NCI-H460 (cell line): ENCODE measurements around the gene NOTCH4. TPM values are rescaled to one million over a fixed set of nuclear protein-coding genes. Genes with fewer than 3 reads are reported as not detected.

Experiments used
- DNase-seq: peaks from one replicate; pipeline ENCODE4 v3.0.0-alpha.2; 2016; ENCODE audit warnings: low read depth; ENCODE audit errors: extremely low read depth
- small RNA-seq, 2 experiments: library from RNA; depleted of rRNA; stranded (forward); fragments of <200 nt; gene quantifications; one replicate each; pipeline ENCODE3, GENCODE V24; 2014
- total RNA-seq: library from RNA; depleted of rRNA; stranded (reverse); fragments of >200 nt; shearing (Covaris generic); gene quantifications from 2 replicates; pipeline ENCODE4 v1.2.3, GENCODE V29; 2014; rRNA removed

The NOTCH4 gene
- total RNA-seq, 1 experiment from 2014 or later: 1.5 TPM

DNA sequence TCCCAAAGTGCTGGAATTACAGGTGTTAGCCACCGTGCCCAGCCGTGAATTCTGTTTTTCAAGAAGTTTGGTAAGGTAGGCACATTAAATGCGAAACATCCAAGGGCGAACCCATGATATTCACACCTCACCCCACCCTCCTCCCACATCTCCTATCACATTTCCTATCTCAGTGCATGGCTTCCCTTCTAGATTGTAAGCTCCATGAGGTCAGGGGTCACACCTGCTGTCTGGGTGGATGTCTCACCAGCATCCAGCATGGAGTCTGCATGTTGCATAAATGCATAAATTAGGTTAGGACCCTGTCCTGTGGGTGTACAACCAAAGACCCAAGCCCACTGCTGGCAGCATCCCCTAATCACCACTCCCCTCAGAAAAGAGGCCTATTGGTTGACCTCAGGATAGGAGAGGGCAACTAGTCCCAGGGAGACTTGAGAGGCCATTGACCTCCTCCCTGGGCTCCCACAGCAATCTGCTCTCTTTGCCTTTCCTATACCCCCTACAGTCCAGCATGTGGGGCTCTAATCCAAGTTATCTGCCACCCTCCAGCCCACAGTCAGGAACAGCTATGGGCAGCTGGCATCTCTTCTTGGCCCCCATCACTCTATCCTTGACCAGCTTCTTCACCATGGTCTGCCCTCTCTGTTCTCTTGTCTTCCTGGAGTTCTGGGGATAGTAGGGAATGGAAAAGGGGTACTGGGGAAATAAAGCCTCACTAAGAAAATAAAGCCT, 76.3 kb downstream of the NOTCH4 start:
- no peak for DNase-seq

DNA sequence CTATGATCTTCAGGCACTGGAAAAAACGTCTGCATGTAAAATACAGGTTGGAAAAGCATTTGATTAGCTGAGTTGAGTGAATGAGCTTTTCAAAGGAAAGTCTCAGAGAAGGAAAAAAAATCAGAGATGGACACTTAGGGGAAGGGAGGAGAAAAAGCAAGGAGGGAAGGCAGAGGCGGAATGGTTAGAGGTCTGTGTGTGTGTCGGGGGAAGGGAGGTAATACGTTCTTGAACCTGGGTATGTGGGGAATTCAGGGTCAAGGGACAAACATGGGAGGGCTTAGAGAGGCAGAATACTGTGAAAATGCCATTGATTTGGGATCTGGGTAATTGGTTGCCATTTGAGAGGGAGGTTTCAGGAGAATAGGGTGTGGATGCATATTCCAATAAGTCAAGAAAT, 77.2 kb downstream of the NOTCH4 start:
- no peak for DNase-seq

DNA sequence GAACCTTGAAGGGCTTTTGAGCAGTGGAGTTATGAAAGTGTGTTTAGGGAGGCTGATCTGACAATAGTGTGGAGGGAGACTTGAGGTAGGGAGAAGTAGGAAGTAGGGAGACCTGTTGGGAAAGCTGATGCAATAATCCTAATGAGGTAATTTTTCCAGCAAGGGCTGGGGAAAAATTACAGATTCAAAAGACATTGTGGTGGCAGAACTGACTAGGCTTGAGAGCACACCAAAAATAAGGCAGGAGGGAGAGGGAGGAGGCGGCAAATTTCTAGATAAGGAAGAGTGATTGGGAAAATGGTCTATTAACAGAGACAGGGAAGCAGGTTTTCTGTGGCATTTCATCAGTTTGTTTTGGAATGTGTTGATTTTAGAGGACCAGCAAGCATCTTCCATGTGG, 77.6 kb downstream of the NOTCH4 start:
- DNase-seq: no peak

Small RNA genes within 50 kb of the gene (small RNA-seq; reads per million reads assigned to genes)
- 0 reads per million in 2 experiments for gene AL662884.1
- gene MIR6833: 0 reads per million in 2 experiments

Other genes starting within 250 kb of the NOTCH4 start
- 0.42 and 0.81 TPM in 2 replicates for gene C4A, start 242.0 kb downstream of the NOTCH4 start, total RNA-seq
- gene C4B, start 209.3 kb downstream of the NOTCH4 start, total RNA-seq: 0.69 and 0.87 TPM in 2 replicates
- gene CYP21A2, start 185.7 kb downstream of the NOTCH4 start, total RNA-seq: not detected in 2 replicates
- gene TNXB, start 114.7 kb downstream of the NOTCH4 start, total RNA-seq: 22.2 and 24.6 TPM in 2 replicates
- 20.7 and 26.2 TPM in 2 replicates for gene ATF6B, start 95.8 kb downstream of the NOTCH4 start, total RNA-seq
- 4.9 and 5.7 TPM in 2 replicates for gene FKBPL, start 93.8 kb downstream of the NOTCH4 start, total RNA-seq
- 0.20 and 0.37 TPM in 2 replicates for gene PRRT1, start 72.1 kb downstream of the NOTCH4 start, total RNA-seq
- gene PPT2, start 69.9 kb downstream of the NOTCH4 start, total RNA-seq: 25.2 and 29.5 TPM in 2 replicates
- gene EGFL8, start 59.5 kb downstream of the NOTCH4 start, total RNA-seq: 3.7 and 6.0 TPM in 2 replicates
- 47.7 and 49.0 TPM in 2 replicates for gene AGPAT1, start 48.0 kb downstream of the NOTCH4 start, total RNA-seq
- 30.1 and 31.6 TPM in 2 replicates for gene RNF5, start 45.7 kb downstream of the NOTCH4 start, total RNA-seq
- gene AGER, start 39.8 kb downstream of the NOTCH4 start, total RNA-seq: 1.2 and 1.3 TPM in 2 replicates
- gene PBX2, start 33.9 kb downstream of the NOTCH4 start, total RNA-seq: 9.7 and 10.7 TPM in 2 replicates
- 0.92 and 1.4 TPM in 2 replicates for gene GPSM3, start 31.4 kb downstream of the NOTCH4 start, total RNA-seq
- gene TSBP1, start 147.8 kb upstream of the NOTCH4 start, total RNA-seq: not detected in 2 replicates
- not detected in 2 replicates for gene BTNL2, start 183.1 kb upstream of the NOTCH4 start, total RNA-seq
- 0.12 TPM in 1 of 2 replicates, not detected in the other for gene HLA-DRA, start 215.8 kb upstream of the NOTCH4 start, total RNA-seq